ENCODE data around the gene PAK4. TPM values are rescaled to one million over a fixed set of nuclear protein-coding genes. Genes with fewer than 3 reads are reported as not detected.

The PAK4 gene
- total and polyA plus RNA-seq, 2 of the 8 experiments (the other 6 are each of a cell fraction or from before 2014, with no cell fraction given) = 50.7 to 64.4 TPM

- TF ChIP-seq RFX5 (IDR thresholded peaks at IDR 0.05; ENCODE audit: borderline replicate concordance, low read depth, low read length) (no peak), CTBP2 (IDR thresholded peaks at IDR 0.05; ENCODE audit: borderline replicate concordance, insufficient read depth, insufficient read length, low read length) (no peak), CHD2 (IDR thresholded peaks at IDR 0.05; ENCODE audit: low read length) (peak; percentile 66), GABPA (IDR thresholded peaks at IDR 0.05; ENCODE audit: borderline replicate concordance, insufficient read depth, low read length) (no peak), HDAC6 (IDR thresholded peaks at IDR 0.05; ENCODE audit: low read depth, low read length) (no peak)
Measured at GRCh38 chr19:39125554-39126311, at the start of gene PAK4 (continued).
